K562 (cell line): ENCODE results near the gene ORMDL2. TPM values are rescaled to one million over a fixed set of nuclear protein-coding genes. Genes with fewer than 3 reads are reported as not detected.
A peak's percentile ranks its signal among the peaks of the same experiment; 100 is the strongest.

ENCODE experiments used
- CCNT2 ChIP-seq: IDR thresholded peaks from 2 replicates; pipeline ENCODE4 v1.6.1; 2011; ENCODE audit warnings: borderline replicate concordance, low read depth, mild to moderate bottlenecking, moderate library complexity, mixed read lengths, low read length; ENCODE audit not compliant: insufficient read length; ENCODE audit errors: extremely low read depth
- CLOCK ChIP-seq: fragments of 250-450 bp; sonication (Bioruptor Pico); IDR thresholded peaks from 2 replicates; pipeline ENCODE4 v1.4.0; 2020; ENCODE audit warnings: mild to moderate bottlenecking, moderate library complexity, borderline replicate concordance
- ELF4 ChIP-seq: fragments of 450-650 bp; formaldehyde crosslinking; IDR thresholded peaks from 2 replicates; pipeline ENCODE4 v1.4.0; 2022; ENCODE audit warnings: missing genetic modification characterization
- ESRRB ChIP-seq: fragments of 250-450 bp; sonication (Bioruptor Pico); IDR thresholded peaks from 2 replicates; pipeline ENCODE4 v1.5.0; 2020; ENCODE audit warnings: mild to moderate bottlenecking, moderate library complexity, borderline replicate concordance
- HNRNPK ChIP-seq: fragments of 200-400 bp; formaldehyde crosslinking; IDR thresholded peaks from one replicate; pipeline ENCODE4 v1.6.1; 2018; ENCODE audit warnings: mild to moderate bottlenecking, low read depth, low read length; ENCODE audit not compliant: poor library complexity, severe bottlenecking
- IFI16 ChIP-seq: fragments of 250-450 bp; sonication (Bioruptor Pico); IDR thresholded peaks from 2 replicates; pipeline ENCODE4 v2.1.2; 2022; ENCODE audit warnings: mild to moderate bottlenecking, inconsistent platforms
- JUND ChIP-seq, 2 experiments: IDR thresholded peaks; 2 replicates in 1 of 2; 3 replicates in 1 of 2; pipeline ENCODE4 v1.6.1; 2011; ENCODE audit warnings: borderline replicate concordance in 2 of 2, low read depth in 2 of 2, low read length in 2 of 2, improper control_type of control experiment in 1 of 2, missing biosample characterization in 1 of 2, missing genetic modification characterization in 1 of 2, missing genetic modification reagents in 1 of 2
- MTA3 ChIP-seq: fragments of 450-650 bp; formaldehyde crosslinking; IDR thresholded peaks from 2 replicates; pipeline ENCODE4 v1.6.1; 2017; ENCODE audit warnings: mild to moderate bottlenecking, borderline replicate concordance
- SRSF9 ChIP-seq: fragments of 200-400 bp; formaldehyde crosslinking; IDR thresholded peaks from 2 replicates; pipeline ENCODE4 v1.6.1; 2017; ENCODE audit warnings: low read depth, low read length, borderline replicate concordance
- TBP ChIP-seq: optimal IDR thresholded peaks from 2 replicates; pipeline ENCODE3; 2011; ENCODE audit warnings: low read depth, low read length, improper control_type of control experiment
- TCF7L2 ChIP-seq: fragments of 150-350 bp; IDR thresholded peaks from 2 replicates; pipeline ENCODE4 v1.6.1; 2016; ENCODE audit warnings: low read depth, mild to moderate bottlenecking, low read length, moderate library complexity
- TRIM25 ChIP-seq: fragments of 450-650 bp; IDR thresholded peaks from 2 replicates; pipeline ENCODE4 v1.7.0; 2016; ENCODE audit warnings: borderline replicate concordance
- ZNF212 ChIP-seq: fragments of 450-650 bp; formaldehyde crosslinking; IDR thresholded peaks from 2 replicates; pipeline ENCODE4 v1.4.0; 2020; ENCODE audit warnings: mild to moderate bottlenecking
- ZNF384 ChIP-seq: IDR thresholded peaks from 2 replicates; pipeline ENCODE4 v1.6.1; 2012; ENCODE audit warnings: low read depth, low read length, improper control_type of control experiment
- ZNF512 ChIP-seq: IDR thresholded peaks from 2 replicates; pipeline ENCODE4 v1.6.1; 2016; ENCODE audit warnings: missing genetic modification characterization, missing compliant biosample characterization
- ZNF740 ChIP-seq, 3 experiments: fragments of 200-800 bp in 1 of 3; sonication (Bioruptor generic) in 1 of 3; sonication (generic) in 1 of 3; formaldehyde crosslinking in 1 of 3; IDR thresholded peaks; 2 replicates each; pipeline versions ENCODE4 v1.6.1 to v1.8.0; 2016 to 2022; ENCODE audit warnings: mild to moderate bottlenecking in 2 of 3, missing compliant biosample characterization in 2 of 3, missing genetic modification characterization in 2 of 3, missing genetic modification reagents in 1 of 3
- polyA plus RNA-seq, 8 experiments: library from polyadenylated mRNA; depleted of rRNA in 4 of 8; stranded (reverse) in 5 of 8; unstranded in 3 of 8; fragments of >200 nt; fragmentation: Nextera tagmentation in 2 of 8; fragmentation: Illumina TruSeq in 1 of 8; extraction: Ambion mirVana in 2 of 8; extraction: Trizol in 1 of 8; gene quantifications; 2 replicates each; pipeline versions ENCODE4 v1.2.1 to v1.2.3, GENCODE V29; 2011 to 2014; ENCODE audit warnings: inconsistent platforms in 1 of 8, missing spikeins in 1 of 8
- total RNA-seq, 7 experiments: library from RNA; depleted of rRNA in 6 of 7; stranded (reverse); fragments of >200 nt in 6 of 7; fragmentation: Illumina TruSeq in 2 of 7; extraction: Trizol in 2 of 7; gene quantifications; 2 replicates each; pipeline versions ENCODE4 v1.2.1 to v1.2.3, GENCODE V29; 2011 to 2021; ENCODE audit warnings: low replicate concordance in 1 of 7

ORMDL2 gene
- total and polyA plus RNA-seq, 9 of the 15 experiments (the other 6 are each of a cell fraction or from before 2014, with no cell fraction given): 9.9 to 113 (median 34.4) TPM

- TF ChIP-seq HNRNPK: no peak
- no peak for TF ChIP-seq ZNF212 (CRISPR knock-in tag)
- no peak for TF ChIP-seq SRSF9
- peak; percentile 49 for TF ChIP-seq CCNT2
- peak; percentile 59; the same call in 1 of the 2 replicates for TF ChIP-seq MTA3
- TF ChIP-seq JUND (IDR thresholded peaks at IDR 0.05; ENCODE audit: borderline replicate concordance, low read depth, low read length): peak; percentile 39; the same call in 1 of the 2 replicates
- peak; percentile 41; the same call in 1 of the 3 replicates for TF ChIP-seq JUND (tag; IDR thresholded peaks at IDR 0.05; ENCODE audit: borderline replicate concordance, low read depth, low read length)
- no peak for TF ChIP-seq IFI16 (CRISPR knock-in tag)
- no peak for TF ChIP-seq CLOCK (CRISPR knock-in tag)
- TF ChIP-seq ZNF740 (CRISPR knock-in tag; IDR thresholded peaks at IDR 0.05): no peak
- no peak for TF ChIP-seq ZNF740 (tag; IDR thresholded peaks at IDR 0.05)
- TF ChIP-seq ZNF384: 0 out of 2 replicates have a peak, but pooled peaks have one; percentile 0
- peak; percentile 89 for TF ChIP-seq TBP
- TF ChIP-seq ESRRB (CRISPR knock-in tag): no peak
- TF ChIP-seq ZNF512 (tag): no peak
- TF ChIP-seq ELF4 (CRISPR knock-in tag): peak; percentile 95
- peak; percentile 80; the same call in 1 of the 2 replicates for TF ChIP-seq TRIM25
- no peak for TF ChIP-seq TCF7L2
Measured at GRCh38 chr12:55817345-55818139, at the start of gene ORMDL2, which contains the start of gene SARNP (continued).
